GM12878 (cell line): ENCODE measurements around the gene TK1. TPM values are rescaled to one million over a fixed set of nuclear protein-coding genes. Genes with fewer than 3 reads are reported as not detected.

ENCODE experiments used
- ATAC-seq: fragments of 200-7000 bp; cut with Tn5 transposase; 3 replicates; pipeline ENCODE4 v1.9.1; 2020; ENCODE audit warnings: mild to moderate bottlenecking, moderate library complexity
- BruUV-seq: library from RNA; stranded (reverse); fragments of 400-500 nt; replicated peaks from 2 replicates; lab custom pipeline; 2021; lab: Mats Ljungman, UMichigan
- CTCF ChIA-PET: fragments of 300-600 bp; sonication (Branson Sonifier 250); formaldehyde crosslinking; extraction: SDS; loops from one replicate; lab custom pipeline; 2021; ENCODE audit warnings: inconsistent platforms; lab: Yijun Ruan, JAX
- POLR2A ChIA-PET: fragments of 350-600 bp; formaldehyde crosslinking; extraction: SDS; loops from one replicate; lab custom pipeline; 2021; ENCODE audit warnings: inconsistent platforms; lab: Charles Lee
- RAD21 ChIA-PET: fragments of 300-600 bp; sonication (Branson Sonifier 250); formaldehyde crosslinking; loops from one replicate; lab custom pipeline; 2023; ENCODE audit warnings: antibody characterized with exemption; ENCODE audit not compliant: unreplicated experiment; lab: Charles Lee
- SMC1A ChIA-PET: fragments of 300-600 bp; sonication (Branson Sonifier 250); formaldehyde crosslinking; loops from one replicate; lab custom pipeline; 2023; ENCODE audit not compliant: unreplicated experiment, uncharacterized antibody; lab: Charles Lee
- DNase-seq: peaks from one replicate; pipeline ENCODE4 v3.0.0-alpha.2; 2011; ENCODE audit warnings: low read depth, low spot score
- FAIRE-seq: peaks from 3 replicates; lab custom pipeline; 2011; peaks lifted over from hg19 to GRCh38; lab: Jason Lieb, UNC
- H2AFZ ChIP-seq: 2 replicates; pipeline ENCODE4 v1.6.0; 2011; ENCODE audit warnings: low read depth, low read length, control low read depth; ENCODE audit not compliant: control insufficient read depth
- H3K27ac ChIP-seq: 2 replicates; pipeline ENCODE4 v1.5.1; 2011; ENCODE audit warnings: control low read depth; ENCODE audit not compliant: control insufficient read depth, insufficient read depth
- H3K27me3 ChIP-seq, 2 experiments: replicated peaks in 1 of 2; 2 replicates each; pipeline versions ENCODE4 v1.6.0 to v1.6.1; 2011; ENCODE audit warnings: low read length in 1 of 2; ENCODE audit not compliant: control insufficient read depth in 2 of 2, insufficient read depth in 2 of 2
- H3K36me3 ChIP-seq, 2 experiments: 2 replicates each; pipeline ENCODE4 v1.5.1; 2011; ENCODE audit warnings: low read length in 1 of 2; ENCODE audit not compliant: control insufficient read depth in 2 of 2, insufficient read depth in 2 of 2
- H3K4me1 ChIP-seq: 2 replicates; pipeline ENCODE4 v1.6.1; 2011; ENCODE audit warnings: mild to moderate bottlenecking, low read length, moderate library complexity, mixed read lengths; ENCODE audit not compliant: control insufficient read depth, insufficient read depth
- H3K4me2 ChIP-seq: 2 replicates; pipeline ENCODE4 v1.6.0; 2011; ENCODE audit warnings: control low read depth; ENCODE audit not compliant: control insufficient read depth, insufficient read depth
- H3K4me3 ChIP-seq: fragments of 200-600 bp; sonication (generic); 2 replicates; pipeline ENCODE4 v1.5.1; 2016
- H3K79me2 ChIP-seq: 2 replicates; pipeline ENCODE4 v1.6.0; 2011; ENCODE audit warnings: low read length; ENCODE audit not compliant: control insufficient read depth, insufficient read depth
- H3K9ac ChIP-seq: 2 replicates; pipeline ENCODE4 v1.8.0; 2011; ENCODE audit warnings: low read length, control low read depth, mixed read lengths; ENCODE audit not compliant: control insufficient read depth, insufficient read depth
- H3K9me3 ChIP-seq: replicated peaks from 3 replicates; pipeline ENCODE4 v1.5.1; 2011; ENCODE audit warnings: mild to moderate bottlenecking, low read length; ENCODE audit not compliant: control insufficient read depth, insufficient read depth
- H4K20me1 ChIP-seq: 2 replicates; pipeline ENCODE4 v1.6.0; 2011; ENCODE audit not compliant: control insufficient read depth, insufficient read depth
- BCLAF1 ChIP-seq: fragments of 450-650 bp; IDR thresholded peaks from 2 replicates; pipeline ENCODE4 v1.6.1; 2017; ENCODE audit warnings: antibody characterized with exemption, mild to moderate bottlenecking, moderate library complexity
- BRCA1 ChIP-seq: IDR thresholded peaks from 2 replicates; pipeline ENCODE4 v1.6.1; 2011; ENCODE audit warnings: low read depth, low read length, improper control_type of control experiment
- CEBPZ ChIP-seq: fragments of 150-350 bp; IDR thresholded peaks from 2 replicates; pipeline ENCODE4 v1.6.1; 2016; ENCODE audit warnings: low read depth, low read length
- CUX1 ChIP-seq: IDR thresholded peaks from 2 replicates; pipeline ENCODE4 v1.6.1; 2012; ENCODE audit warnings: improper control_type of control experiment, low read depth, low read length; ENCODE audit not compliant: insufficient replicate concordance
- ESRRA ChIP-seq: IDR thresholded peaks from 2 replicates; pipeline ENCODE4 v1.6.1; 2012; ENCODE audit warnings: mild to moderate bottlenecking, low read length, improper control_type of control experiment
- IRF3 ChIP-seq: fragments of 450-650 bp; IDR thresholded peaks from 2 replicates; pipeline ENCODE4 v1.6.1; 2014; ENCODE audit warnings: mild to moderate bottlenecking
- NR2C2 ChIP-seq: IDR thresholded peaks from 2 replicates; pipeline ENCODE4 v1.6.1; 2011; ENCODE audit warnings: borderline replicate concordance, low read depth; ENCODE audit not compliant: control insufficient read depth, insufficient read length
- POU2F2 ChIP-seq: IDR thresholded peaks from 3 replicates; pipeline ENCODE4 v1.6.1; 2011; ENCODE audit warnings: low read depth, mild to moderate bottlenecking, low read length, borderline replicate concordance
- STAT1 ChIP-seq: fragments of 450-650 bp; conservative IDR thresholded peaks from 2 replicates; pipeline ENCODE4 v1.6.1; 2014; ENCODE audit warnings: antibody characterized with exemption, mild to moderate bottlenecking
- SUZ12 ChIP-seq: fragments of 200-600 bp; sonication (generic); IDR thresholded peaks from one replicate; pipeline ENCODE4 v1.6.1; 2018; ENCODE audit warnings: antibody characterized with exemption, mild to moderate bottlenecking; ENCODE audit not compliant: unreplicated experiment
- WGBS: methylation state at CpG from one replicate; pipeline ENCODE4 v1.1.6; 2016; ENCODE audit warnings: low lambda C conversion rate; ENCODE audit not compliant: insufficient replicate concordance, insufficient coverage; ENCODE audit errors: missing lambda C conversion rate; 5-methylcytosine and 5-hydroxymethylcytosine counted together
- in situ Hi-C: fragments of 300-500 bp; cut with MboI; formaldehyde crosslinking; loops from 9 replicates; pipeline ENCODE4 v1.14.3; 2018; ENCODE audit warnings: mixed read lengths
- intact Hi-C: fragments of 100-400 bp; cut with micrococcal nuclease; formaldehyde crosslinking; loops from one replicate; pipeline ENCODE4 v1.14.2; 2022; ENCODE audit not compliant: unreplicated experiment
- polyA plus RNA-seq, 11 experiments: library from polyadenylated mRNA; depleted of rRNA in 4 of 11; unstranded in 6 of 11; stranded (reverse) in 5 of 11; fragments of >200 nt; fragmentation: Nextera tagmentation in 4 of 11; fragmentation: Illumina TruSeq in 1 of 11; extraction: Ambion mirVana in 4 of 11; extraction: Trizol in 1 of 11; gene quantifications; 1 replicate in 1 of 11; 2 replicates in 10 of 11; pipeline versions ENCODE4 v1.2.1 to v1.2.3, GENCODE V29; 2011 to 2016; ENCODE audit warnings: inconsistent platforms in 2 of 11, missing spikeins in 2 of 11, low read depth in 1 of 11
- total RNA-seq, 4 experiments: library from RNA; depleted of rRNA in 3 of 4; stranded (reverse); fragments of >200 nt in 3 of 4; fragmentation: Illumina TruSeq in 1 of 4; extraction: Trizol in 1 of 4; gene quantifications; 2 replicates each; pipeline versions ENCODE4 v1.2.1 to v1.2.3, GENCODE V29; 2013 to 2021

The TK1 gene
- total and polyA plus RNA-seq, 10 of the 15 experiments (the other 5 are each of a cell fraction or from before 2014, with no cell fraction given) = 4.6 to 175 (median 77.9) TPM

GRCh38 chr17:78233678-78234077 is 46.8 kb upstream of the TK1 start:
- ChIA-PET SMC1A (no interaction called here), RAD21 (no interaction called here), CTCF (no interaction called here), POLR2A (no interaction called here)
- WGBS = 49% methylated on average over 9 of the region's 10 CpGs
- H3K36me3 ChIP-seq = no peaks in the 10 kb centered on the region
- ATAC-seq = no peak
- no peaks in the 10 kb centered on the region for H4K20me1 ChIP-seq
- H3K4me1 ChIP-seq = peaks cover 2% of the 10 kb centered on the region; the same call in 1 of the 2 replicates
- H3K4me3 ChIP-seq = no peak overlapping the region
- H3K4me2 ChIP-seq = no peak overlapping the region
- peaks cover 6 to 9% of the 10 kb centered on the region in 2 experiments; a peak in 3 of 4 replicates for H3K27me3 ChIP-seq
- H3K79me2 ChIP-seq = no peaks in the 10 kb centered on the region
- no peak for DNase-seq
- no TSS peak for BruUV-seq
- H3K27ac ChIP-seq = no peak overlapping the region
- no peak overlapping the region for H3K9ac ChIP-seq
- intact Hi-C loops (no loop called here), in situ Hi-C loops (no loop called here)
- H3K9me3 ChIP-seq = no peaks in the 10 kb centered on the region
- no peak overlapping the region for H2AFZ ChIP-seq
- FAIRE-seq = no peak
- TF ChIP-seq POU2F2 (no peak), IRF3 (no peak), BCLAF1 (no peak), CEBPZ (no peak), SUZ12 (no peak), STAT1 (no peak), BRCA1 (no peak), ESRRA (no peak), CUX1 (no peak), NR2C2 (no peak)
